Nasal cavity respiratory epithelium epithelial cell of viscerocranial mucosa (primary cell): Measurements from ENCODE around the gene PDS5B. TPM values are rescaled to one million over a fixed set of nuclear protein-coding genes. Genes with fewer than 3 reads are reported as not detected.

ENCODE experiments used
- total RNA-seq: library from RNA; depleted of rRNA; stranded (reverse); fragments of >200 nt; gene quantifications from 2 replicates; pipeline ENCODE4 v1.2.3, GENCODE V29; 2014

The PDS5B gene
- 12.6 and 24.6 TPM in 2 replicates for total RNA-seq

GRCh38 chr13:32586080-32586900 is at the start of gene PDS5B:
Gene PDS5B (plus strand): TSS chr13:32586452. CDS start chr13:32648773, 62,321 bp downstream.

GRCh38 chr13:32538621-32539246 is 47.5 kb upstream of the PDS5B start, which contains the start of gene N4BP2L2:
Gene N4BP2L2 (minus strand): TSS chr13:32538795. CDS start chr13:32537027, 1,768 bp downstream.

Other genes with a start within 250 kb of the PDS5B start
- 0.34 and 2.7 TPM in 2 replicates for gene N4BP2L1, start 158.3 kb upstream of the PDS5B start, total RNA-seq
- 76.9 and 154 TPM in 2 replicates for gene N4BP2L2, start 47.7 kb upstream of the PDS5B start, total RNA-seq